ENCODE measurements around the gene CRYGS. TPM values are rescaled to one million over a fixed set of nuclear protein-coding genes. Genes with fewer than 3 reads are reported as not detected.

CRYGS gene
- total and polyA plus RNA-seq, 2 donors (not counting 1 experiment from before 2014, with no cell fraction given): 3.6 to 10.9 TPM

DNA sequence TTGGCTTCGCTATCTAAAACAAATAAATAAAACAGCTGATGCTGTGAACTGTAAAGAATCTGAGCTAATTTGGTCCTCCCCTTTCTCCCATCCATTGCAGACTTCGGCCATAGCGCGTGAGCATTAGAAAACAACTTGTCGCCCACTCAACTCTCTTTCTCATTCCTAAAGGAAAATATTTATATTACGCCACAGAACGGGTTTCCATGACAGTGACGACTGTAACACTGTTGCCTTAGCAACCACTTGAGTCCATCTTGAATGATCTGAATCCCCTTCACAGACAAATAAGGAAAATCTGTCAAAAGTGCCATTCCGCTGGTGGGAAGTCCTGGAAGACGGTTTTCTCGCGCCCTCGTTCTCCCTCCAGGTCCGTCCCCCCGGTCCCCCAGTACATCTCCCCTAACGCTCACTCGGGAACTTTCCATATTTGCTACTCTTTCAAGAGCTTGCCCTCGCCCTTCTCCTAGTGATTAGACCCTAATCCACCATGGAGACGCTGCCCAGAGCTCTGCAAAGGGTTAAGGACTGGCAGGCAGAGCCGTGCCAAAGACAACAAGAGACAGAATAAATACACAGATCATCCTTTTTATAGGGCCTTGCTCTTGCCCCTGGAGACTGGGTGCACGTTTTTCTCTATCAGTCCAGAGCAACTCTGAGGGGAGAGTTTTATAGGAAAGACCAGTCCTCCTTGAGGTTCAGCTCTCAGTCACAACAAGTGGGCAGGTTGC is 50.5 kb downstream of the CRYGS start:
- peaks cover 3% of the 10 kb centered on the region for H3K4me1 Mint-ChIP-seq
- H3K4me3 Mint-ChIP-seq: no peak overlapping the region
- intact Hi-C loops (cut with micrococcal nuclease): no loop called here
- H3K27me3 ChIP-seq (replicated peaks in 1 of 4; ENCODE audit: control extremely low read depth in 1 of 4, control insufficient read depth in 3 of 4, insufficient read depth in 4 of 4, low read length in 3 of 4): no peaks in the 10 kb centered on the region
- no peaks in the 10 kb centered on the region for H3K36me3 ChIP-seq (replicated peaks in 1 of 2; ENCODE audit: control extremely low read depth in 1 of 2, control insufficient read depth in 1 of 2, extremely low read depth in 1 of 2, insufficient read depth in 2 of 2, low read length in 1 of 2)
- 88% methylated on average over 15 of the region's 21 CpGs for WGBS (ENCODE audit: insufficient coverage)
- no peaks in the 10 kb centered on the region for H3K4me1 ChIP-seq (ENCODE audit: control insufficient read depth in 2 of 2, insufficient read depth in 2 of 2, low read length in 2 of 2)
- no peaks in the 10 kb centered on the region for H3K27me3 Mint-ChIP-seq
- ChIA-PET CTCF (interaction anchor here (0.6 kb wide), 1 partner anchor 236 kb away, joined by 3 read pairs; no protein-coding TSS in a partner anchor), POLR2A (no interaction called here)
- no peak overlapping the region for H3K4me3 ChIP-seq (ENCODE audit: control extremely low read depth in 1 of 5, extremely low read depth in 1 of 5, insufficient read depth in 1 of 5, low read depth in 2 of 5, low read length in 4 of 5)
- DNase-seq (no peak), ATAC-seq (ENCODE audit: low read depth) (no peak)
- TF ChIP-seq EZH2 (IDR thresholded peaks at IDR 0.05; ENCODE audit: borderline replicate concordance, insufficient read depth, low read depth, low read length, poor library complexity, severe bottlenecking): no peak
- TF ChIP-seq, protein P1, sequence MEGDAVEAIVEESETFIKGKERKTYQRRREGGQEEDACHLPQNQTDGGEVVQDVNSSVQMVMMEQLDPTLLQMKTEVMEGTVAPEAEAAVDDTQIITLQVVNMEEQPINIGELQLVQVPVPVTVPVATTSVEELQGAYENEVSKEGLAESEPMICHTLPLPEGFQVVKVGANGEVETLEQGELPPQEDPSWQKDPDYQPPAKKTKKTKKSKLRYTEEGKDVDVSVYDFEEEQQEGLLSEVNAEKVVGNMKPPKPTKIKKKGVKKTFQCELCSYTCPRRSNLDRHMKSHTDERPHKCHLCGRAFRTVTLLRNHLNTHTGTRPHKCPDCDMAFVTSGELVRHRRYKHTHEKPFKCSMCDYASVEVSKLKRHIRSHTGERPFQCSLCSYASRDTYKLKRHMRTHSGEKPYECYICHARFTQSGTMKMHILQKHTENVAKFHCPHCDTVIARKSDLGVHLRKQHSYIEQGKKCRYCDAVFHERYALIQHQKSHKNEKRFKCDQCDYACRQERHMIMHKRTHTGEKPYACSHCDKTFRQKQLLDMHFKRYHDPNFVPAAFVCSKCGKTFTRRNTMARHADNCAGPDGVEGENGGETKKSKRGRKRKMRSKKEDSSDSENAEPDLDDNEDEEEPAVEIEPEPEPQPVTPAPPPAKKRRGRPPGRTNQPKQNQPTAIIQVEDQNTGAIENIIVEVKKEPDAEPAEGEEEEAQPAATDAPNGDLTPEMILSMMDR (IDR thresholded peaks at IDR 0.05): no peak
- H3K79me2 ChIP-seq (ENCODE audit: control insufficient read depth, insufficient read depth, low read length): no peaks in the 10 kb centered on the region
- no peak overlapping the region for H3K4me2 ChIP-seq (replicated peaks; ENCODE audit: low read depth, low read length, poor library complexity, severe bottlenecking)
- H3K27ac ChIP-seq (ENCODE audit: low read length in 2 of 2): no peak overlapping the region
- no peaks in the 10 kb centered on the region for H4K20me1 ChIP-seq (ENCODE audit: control insufficient read depth, insufficient read depth, low read length, poor library complexity, severe bottlenecking)
- H3K9ac ChIP-seq (ENCODE audit: low read length): no peak overlapping the region
- H2AFZ ChIP-seq (ENCODE audit: insufficient read depth, low read depth, low read length, poor library complexity, severe bottlenecking): no peak overlapping the region
- H3K27ac Mint-ChIP-seq: no peak overlapping the region
- H3K9me3 ChIP-seq (ENCODE audit: control extremely low read depth in 1 of 3, control insufficient read depth in 2 of 3, insufficient read depth in 1 of 3, low read length in 2 of 3): peaks cover 0 to 6% (median 0%) of the 10 kb centered on the region in 3 donors
- peaks cover 5% of the 10 kb centered on the region for H3K9me3 Mint-ChIP-seq (ENCODE audit: insufficient read depth)

DNA sequence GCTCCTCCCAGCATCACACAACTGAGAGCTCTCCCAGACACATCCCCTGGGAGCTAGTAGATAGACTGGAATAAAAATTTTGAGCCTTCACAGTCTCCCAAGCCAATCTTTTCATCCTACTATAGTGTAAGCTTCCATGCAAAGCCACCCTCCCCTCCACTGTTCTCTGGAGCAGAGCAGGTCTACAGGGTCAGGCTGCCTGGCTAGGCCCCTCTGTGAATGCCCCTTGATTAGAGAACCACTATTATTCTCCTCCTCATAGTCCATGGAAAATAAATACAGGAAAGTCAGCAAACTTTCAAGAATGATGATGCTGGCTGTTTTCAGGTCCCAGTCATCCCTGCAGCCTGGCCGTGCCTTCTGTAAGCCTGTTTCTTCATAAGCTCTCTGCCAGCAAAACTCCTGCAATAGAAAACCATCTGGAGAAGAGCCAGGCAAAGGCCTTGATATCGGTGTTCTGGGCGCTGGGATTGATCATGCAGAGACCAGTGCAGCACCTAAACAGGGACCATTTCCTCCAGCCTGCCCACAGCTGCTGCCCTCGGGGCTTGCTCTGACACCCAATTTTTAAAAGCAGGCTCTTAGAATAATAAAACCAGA is 51.7 kb downstream of the CRYGS start:
- Histone ChIP-seq H3K4me1 (ENCODE audit: control insufficient read depth in 2 of 2, insufficient read depth in 2 of 2, low read length in 2 of 2) (no peaks in the 10 kb centered on the region), H3K9ac (ENCODE audit: low read length) (no peak overlapping the region), H3K4me3 (ENCODE audit: control extremely low read depth in 1 of 5, extremely low read depth in 1 of 5, insufficient read depth in 1 of 5, low read depth in 2 of 5, low read length in 4 of 5) (no peak overlapping the region), H2AFZ (ENCODE audit: insufficient read depth, low read depth, low read length, poor library complexity, severe bottlenecking) (no peak overlapping the region), H3K9me3 (ENCODE audit: control extremely low read depth in 1 of 3, control insufficient read depth in 2 of 3, insufficient read depth in 1 of 3, low read length in 2 of 3) (peaks cover 0 to under 1% (median 0%) of the 10 kb centered on the region in 3 donors), H3K27ac (ENCODE audit: low read length in 2 of 2) (no peak overlapping the region), H3K79me2 (ENCODE audit: control insufficient read depth, insufficient read depth, low read length) (no peaks in the 10 kb centered on the region), H4K20me1 (ENCODE audit: control insufficient read depth, insufficient read depth, low read length, poor library complexity, severe bottlenecking) (no peaks in the 10 kb centered on the region), H3K27me3 (replicated peaks in 1 of 4; ENCODE audit: control extremely low read depth in 1 of 4, control insufficient read depth in 3 of 4, insufficient read depth in 4 of 4, low read length in 3 of 4) (no peaks in the 10 kb centered on the region), H3K4me2 (replicated peaks; ENCODE audit: low read depth, low read length, poor library complexity, severe bottlenecking) (no peak overlapping the region), H3K36me3 (replicated peaks in 1 of 2; ENCODE audit: control extremely low read depth in 1 of 2, control insufficient read depth in 1 of 2, extremely low read depth in 1 of 2, insufficient read depth in 2 of 2, low read length in 1 of 2) (no peaks in the 10 kb centered on the region)
- no peaks in the 10 kb centered on the region for H3K27me3 Mint-ChIP-seq
- no peak overlapping the region for H3K27ac Mint-ChIP-seq
- no peak for ATAC-seq (ENCODE audit: low read depth)
- H3K4me3 Mint-ChIP-seq: no peak overlapping the region
- ChIA-PET POLR2A (no interaction called here), CTCF (interaction anchor here (1.2 to 2.9 kb wide), 2 partner anchors 46 to 233 kb away, joined by 3 to 5 read pairs; no protein-coding TSS in a partner anchor)
- peaks cover 3% of the 10 kb centered on the region for H3K4me1 Mint-ChIP-seq
- WGBS (ENCODE audit: insufficient coverage): 91% methylated on average over 3 of the region's 4 CpGs
- TF ChIP-seq EZH2 (IDR thresholded peaks at IDR 0.05; ENCODE audit: borderline replicate concordance, insufficient read depth, low read depth, low read length, poor library complexity, severe bottlenecking): no peak
- TF ChIP-seq, protein P1 (IDR thresholded peaks at IDR 0.05): no peak
- DNase-seq: no peak
- intact Hi-C loops (cut with micrococcal nuclease): no loop called here
- no peaks in the 10 kb centered on the region for H3K9me3 Mint-ChIP-seq (ENCODE audit: insufficient read depth)
